Left cardiac atrium (tissue), 4 donors: ENCODE results near the gene ORAI2. TPM values are rescaled to one million over a fixed set of nuclear protein-coding genes. Genes with fewer than 3 reads are reported as not detected.
"Not testable (repeated sequence)": the region's sequence is repeated elsewhere in the genome, so short reads cannot be mapped to it uniquely, and the experiment has no call there.

Experiments used
- ATAC-seq, 2 donors: fragments of 200-7000 bp; cut with Tn5 transposase; one replicate each; pipeline ENCODE4 v1.9.1; 2020; ENCODE audit warnings: mild to moderate bottlenecking in 2 of 2, moderate library complexity in 2 of 2
- DNase-seq: peaks from one replicate; pipeline ENCODE4 v3.0.0-alpha.2; 2020
- intact Hi-C, 2 donors: fragments of 100-400 bp; cut with DNase I; formaldehyde crosslinking; loops; one replicate each; pipeline versions ENCODE4 v1.14.1 to v1.15.1; 2022 to 2023
- microRNA-seq, 2 donors: library from miRNA; unstranded; fragments of <30 nt; microRNA quantifications; one replicate each; pipeline ENCODE4 v1.2.0, GENCODE V29; 2020
- total RNA-seq, 2 donors: library from RNA; stranded (reverse); fragmentation: NEBNext Ultra II Directional; extraction: Animal tissue kit (Norgen Biotek cat#: 25700); gene quantifications; one replicate each; pipeline ENCODE4 v1.2.1, GENCODE V29; 2021
- donor health status: DM: no; HTN: yes; CAD: no.
- donor health status: DM: no; HTN: yes; CAD: no; lungs with severe emphysema.
- donor health status: DM: yes; HTN: yes; CAD: no.
- donor health status: Dilated cardiomyopathy.

The ORAI2 gene
- total RNA-seq, 2 donors from 2014 or later: 6.0 to 12.1 TPM

GRCh38 chr7:102479982-102480637, 46.7 kb downstream of the ORAI2 start:
- peak; percentile 26 for DNase-seq
- intact Hi-C loops, ATAC-seq: not testable (repeated sequence)

DNA sequence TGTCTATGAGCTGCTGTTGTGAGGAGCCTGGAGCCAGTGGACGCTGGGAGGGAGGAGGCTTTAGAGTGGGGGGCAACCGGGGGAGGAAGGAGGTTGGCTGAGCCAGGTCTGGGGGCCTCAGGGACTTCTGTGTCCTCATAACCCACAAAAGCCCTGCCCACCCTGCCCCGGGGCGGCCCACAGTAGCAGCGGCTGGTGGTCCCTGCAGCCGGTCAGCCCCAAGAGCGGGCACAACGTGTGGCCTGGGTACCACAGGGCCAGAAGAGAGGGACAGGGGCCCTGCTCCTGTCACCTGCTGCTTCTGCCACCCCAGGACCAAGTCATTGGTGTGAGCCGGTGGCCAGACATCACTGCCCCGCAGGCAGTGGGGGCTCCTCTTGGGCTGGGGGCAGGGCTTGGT, 48.6 kb downstream of the ORAI2 start:
- intact Hi-C loops, ATAC-seq, DNase-seq: not testable (repeated sequence)

- DNase-seq, intact Hi-C loops: not testable (repeated sequence)
- peak in 1 of 2 donors; percentile 55 for ATAC-seq
These were observed 50.9 kb downstream of the ORAI2 start for GRCh38 chr7:102484317-102484716.

- intact Hi-C loops: not testable (repeated sequence)
- ATAC-seq: peak; percentile 36 to 59
- peak; percentile 47 for DNase-seq
These were observed 57.2 kb downstream of the ORAI2 start for GRCh38 chr7:102490529-102491075.

DNA sequence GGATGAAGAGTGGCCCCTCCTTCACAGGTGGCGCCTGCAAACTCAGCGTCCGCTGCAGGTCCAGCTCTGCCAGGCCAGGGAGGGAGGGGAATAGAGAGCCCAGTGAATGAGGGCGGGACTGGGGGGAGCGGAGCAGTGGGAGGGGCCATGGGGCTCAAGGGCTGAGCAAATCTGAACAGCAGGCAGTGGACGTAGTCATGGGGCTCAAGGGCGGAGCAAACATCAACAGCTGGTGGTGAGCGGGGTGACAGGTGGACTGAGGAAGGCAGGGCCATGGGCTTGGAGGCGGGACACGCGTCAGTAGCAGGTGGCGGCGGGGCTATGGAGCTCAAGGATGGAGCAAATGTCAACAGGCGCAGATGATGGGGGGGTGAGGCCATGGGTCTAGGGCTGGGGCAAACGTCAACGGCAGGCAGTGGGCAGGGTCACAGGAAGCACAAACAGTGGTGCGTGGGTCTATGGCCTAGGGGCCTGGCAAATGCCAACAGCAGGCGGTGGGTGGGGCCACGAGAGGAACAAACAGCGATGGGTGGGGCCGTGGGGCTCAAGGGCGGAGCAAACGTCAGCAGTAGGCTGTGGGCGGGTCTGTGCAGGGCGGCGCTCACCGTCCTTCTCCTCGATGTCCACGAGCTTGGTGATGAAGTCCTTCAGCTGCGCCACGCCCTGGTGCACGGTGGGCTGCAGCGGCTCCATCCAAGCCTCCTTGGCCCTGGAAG, 60.0 kb downstream of the ORAI2 start:
- ATAC-seq: peak; percentile 80 to 87
- DNase-seq, intact Hi-C loops: not testable (repeated sequence)

- intact Hi-C loops: not testable (repeated sequence)
- ATAC-seq: peak in 1 of 2 donors; percentile 0
- peak; percentile 16 for DNase-seq
These were observed 60.7 kb downstream of the ORAI2 start for GRCh38 chr7:102494026-102494425.

DNA sequence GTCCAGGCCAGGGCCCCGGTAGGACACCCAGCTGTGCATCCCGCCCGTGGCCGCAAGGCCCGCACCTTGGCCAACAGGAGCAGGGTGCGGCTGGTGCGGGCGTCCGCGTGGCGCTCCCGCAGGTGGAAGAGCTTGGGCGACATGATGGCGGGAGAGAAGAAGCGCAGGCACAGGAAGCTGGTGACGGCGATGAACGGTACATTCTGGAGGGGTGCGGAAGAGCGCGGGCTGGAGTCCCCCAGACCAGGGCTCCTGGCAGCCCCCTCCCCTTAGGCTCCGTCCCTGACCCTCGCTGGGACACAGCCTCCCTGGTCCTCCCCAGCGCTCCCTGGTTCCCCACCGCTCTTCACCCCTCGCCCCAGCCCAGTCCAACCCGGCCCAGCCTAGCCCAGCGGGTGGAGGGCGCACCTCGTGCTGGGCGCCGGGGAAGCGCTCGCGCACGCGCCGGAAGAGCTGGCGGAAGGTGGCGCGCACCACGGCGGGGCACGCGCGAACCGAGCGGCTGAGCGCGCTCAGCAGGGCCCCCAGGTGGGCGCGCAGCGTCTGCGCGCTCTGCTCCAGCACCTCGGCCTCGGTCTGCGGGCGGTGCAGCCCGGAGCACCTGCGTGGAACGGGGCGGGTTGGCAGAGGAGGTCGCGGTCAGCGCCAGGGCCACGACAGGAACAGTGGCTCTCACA, 61.2 kb downstream of the ORAI2 start:
- DNase-seq, intact Hi-C loops: not testable (repeated sequence)
- peak; percentile 57 to 64 for ATAC-seq

DNA sequence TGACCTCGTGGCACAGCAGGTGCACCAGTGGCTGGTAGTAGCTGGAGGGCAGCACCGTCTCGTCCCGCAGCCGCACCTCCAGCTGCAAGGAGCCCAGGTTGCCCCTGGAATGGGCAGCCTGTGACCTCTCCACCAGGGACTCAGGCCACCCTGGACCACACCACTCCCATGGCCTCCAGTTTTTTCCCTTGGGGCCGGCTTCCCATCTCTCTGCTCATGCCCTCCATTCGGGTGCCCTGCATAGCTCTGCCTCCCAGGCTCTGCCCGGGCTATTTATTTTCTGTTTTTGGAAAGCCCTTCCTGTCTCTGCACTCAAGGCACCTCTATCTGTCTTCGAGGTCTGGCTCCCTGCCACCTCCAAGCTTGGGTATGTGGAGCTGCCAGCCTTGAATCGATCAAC, 63.5 kb downstream of the ORAI2 start:
- DNase-seq, intact Hi-C loops, ATAC-seq: not testable (repeated sequence)

GRCh38 chr7:102497308-102497707, 63.9 kb downstream of the ORAI2 start:
- intact Hi-C loops, ATAC-seq: not testable (repeated sequence)

GRCh38 chr7:102498321-102498720, 64.9 kb downstream of the ORAI2 start:
- intact Hi-C loops, ATAC-seq, DNase-seq: not testable (repeated sequence)

More at GRCh38 chr7:102497308-102497707, 63.9 kb downstream of the ORAI2 start:
- not testable (repeated sequence) for DNase-seq

DNA sequence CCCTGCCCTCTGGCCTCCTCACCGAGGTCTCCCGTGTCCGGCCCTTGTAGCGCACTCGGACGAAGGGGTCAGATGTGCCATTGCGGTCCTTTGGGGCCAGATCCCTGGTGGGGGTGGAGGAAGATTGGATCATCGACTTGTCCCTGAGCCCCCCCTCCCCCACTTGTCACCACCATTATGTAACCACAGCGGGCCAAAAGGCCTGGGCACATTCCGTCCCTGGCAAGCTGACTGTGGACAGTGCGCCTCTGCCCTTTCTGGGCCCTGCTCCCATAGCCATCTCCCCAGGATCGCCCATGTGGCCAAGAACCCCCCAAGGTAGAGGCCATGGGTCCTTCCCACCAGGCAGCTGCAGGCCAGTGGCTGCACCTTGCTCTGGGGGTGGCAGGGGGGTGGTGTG, 69.8 kb downstream of the ORAI2 start:
- intact Hi-C loops, DNase-seq, ATAC-seq: not testable (repeated sequence)

DNA sequence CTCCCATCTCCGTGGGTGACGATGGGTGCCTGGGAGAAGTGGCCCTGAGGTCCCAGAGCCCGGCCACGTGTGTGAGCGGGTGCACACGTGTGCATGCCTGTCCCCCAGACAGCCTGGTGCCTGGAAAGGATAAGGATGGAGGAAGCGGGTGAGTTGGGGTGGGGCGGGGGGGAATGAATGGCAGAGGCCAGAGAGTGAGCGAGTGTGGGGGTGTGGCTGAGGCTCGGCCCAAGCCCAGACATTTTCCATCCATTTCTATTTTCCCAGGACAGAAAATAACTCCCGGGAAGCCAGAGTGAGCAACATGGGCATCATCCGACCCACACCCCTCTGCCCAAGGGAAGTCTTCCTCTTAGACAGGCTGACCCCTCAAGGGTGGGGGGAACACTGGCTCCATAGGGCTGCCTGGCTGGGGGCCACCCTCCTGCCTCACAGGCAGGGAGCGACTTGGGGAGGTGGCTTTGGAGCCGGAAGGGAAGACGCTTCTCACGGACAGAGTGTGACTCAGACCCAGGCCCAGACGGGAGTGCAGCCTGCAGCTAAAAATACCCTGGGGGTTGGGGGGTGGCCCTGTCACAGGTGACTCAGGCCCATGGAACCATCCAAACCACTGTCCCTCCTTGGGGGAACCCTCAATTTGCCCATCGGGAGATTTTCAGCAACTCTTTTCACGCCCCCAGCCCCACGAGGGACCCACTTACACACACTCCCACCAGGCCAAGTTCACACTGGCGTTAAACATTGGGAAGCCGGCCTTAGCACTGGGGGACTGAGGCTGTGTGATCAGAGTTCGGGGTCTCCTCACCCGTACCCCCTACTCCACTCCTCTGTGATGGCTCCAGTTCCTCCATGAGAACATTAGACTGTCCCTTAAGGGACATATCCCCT, 72.2 kb downstream of the ORAI2 start:
- DNase-seq, intact Hi-C loops: not testable (repeated sequence)
- peak; percentile 58 to 86 for ATAC-seq

Small RNA genes lying within 50 kb of the gene (microRNA-seq; reads per million reads assigned to microRNA genes)
- gene MIR4467: 0 to 0.27 reads per million in 2 donors
- 0 reads per million in 2 donors for gene MIR5090
- 0 reads per million in 2 donors for gene MIR548O

Other genes starting within 250 kb of the ORAI2 start
- 1 to 10 TPM; 2.4 to 3.0 TPM for gene SH2B2, start 146.7 kb upstream of the ORAI2 start, total RNA-seq
- not detected for gene SPDYE6, start 77.1 kb upstream of the ORAI2 start, total RNA-seq
- 10 to 100 TPM; 12.9 to 19.7 TPM for gene PRKRIP1, start 37.2 kb upstream of the ORAI2 start, total RNA-seq
- gene ALKBH4, start 31.3 kb downstream of the ORAI2 start, total RNA-seq: 1 to 10 TPM; 7.1 to 7.2 TPM
- gene LRWD1, start 31.4 kb downstream of the ORAI2 start, total RNA-seq: 10 to 100 TPM in 1 of 2 donors, 1 to 10 TPM in 1; 9.8 to 12.2 TPM
- gene POLR2J, start 45.3 kb downstream of the ORAI2 start, total RNA-seq: 10 to 100 TPM; 42.9 to 52.7 TPM
- 10 to 100 TPM in 1 of 2 donors, 1 to 10 TPM in 1; 3.2 to 14.3 TPM for gene RASA4B, start 84.2 kb downstream of the ORAI2 start, total RNA-seq
- 1 to 10 TPM; 2.9 to 3.1 TPM for gene UPK3BL2, start 110.1 kb downstream of the ORAI2 start, total RNA-seq
- not detected for gene SPDYE2, start 117.7 kb downstream of the ORAI2 start, total RNA-seq
- gene POLR2J3, start 139.0 kb downstream of the ORAI2 start, total RNA-seq: 10 to 100 TPM in 1 of 2 donors, 1 to 10 TPM in 1; 9.2 to 14.6 TPM
- gene RASA4, start 183.2 kb downstream of the ORAI2 start, total RNA-seq: 10 to 100 TPM; 16.2 to 33.5 TPM
- 10 to 100 TPM in 1 of 2 donors, 1 to 10 TPM in 1; 8.3 to 19.2 TPM for gene UPK3BL1, start 209.2 kb downstream of the ORAI2 start, total RNA-seq
- not detected for gene SPDYE2B, start 216.7 kb downstream of the ORAI2 start, total RNA-seq
- gene POLR2J2, start 238.1 kb downstream of the ORAI2 start, total RNA-seq: 1 to 10 TPM; 1.9 to 4.2 TPM